NCI-H2171 treated with DMSO at 0.1 percent for 48 hours (cell line): Measurements from ENCODE around the gene GEMIN7.

Source experiments
- DNase-seq: peaks from one replicate; lab custom pipeline; 2025; lab: John Stamatoyannopoulos, UW

Gene GEMIN7

GRCh38 chr19:45079063-45079910 is at the start of gene GEMIN7:
Gene GEMIN7, plus strand, starts transcription at chr19:45079260. Its CDS starts 10,855 bp downstream, at chr19:45090115.
- peak; percentile 81 for DNase-seq

- no peak for DNase-seq
Measured at GRCh38 chr19:45030825-45031224, 48.2 kb upstream of the GEMIN7 start.

- DNase-seq: no peak
Measured at GRCh38 chr19:45032421-45032820, 46.6 kb upstream of the GEMIN7 start.

- DNase-seq: no peak
Measured at GRCh38 chr19:45035755-45036154, 43.3 kb upstream of the GEMIN7 start.

- no peak for DNase-seq
Measured at GRCh38 chr19:45037393-45038169, 41.5 kb upstream of the GEMIN7 start.

- peak; percentile 88 for DNase-seq
Measured at GRCh38 chr19:45038931-45039893, 39.8 kb upstream of the GEMIN7 start, which contains the start of gene CLASRP. Gene CLASRP, plus strand, starts transcription at chr19:45039045. Its CDS starts 1,168 bp downstream, at chr19:45040213.

- DNase-seq: no peak
Measured at GRCh38 chr19:45040059-45040771, 38.8 kb upstream of the GEMIN7 start.

GRCh38 chr19:45041125-45041524 is 37.9 kb upstream of the GEMIN7 start:
- no peak for DNase-seq

- DNase-seq: no peak
Measured at GRCh38 chr19:45045671-45046353, 33.2 kb upstream of the GEMIN7 start.

GRCh38 chr19:45046355-45046754 is 32.7 kb upstream of the GEMIN7 start:
- DNase-seq: no peak

- no peak for DNase-seq
Measured at GRCh38 chr19:45047188-45047797, 31.8 kb upstream of the GEMIN7 start.

- DNase-seq: no peak
Measured at GRCh38 chr19:45049073-45049736, 29.9 kb upstream of the GEMIN7 start.

- DNase-seq: no peak
Measured at GRCh38 chr19:45050036-45050435, 29.0 kb upstream of the GEMIN7 start.

GRCh38 chr19:45051929-45052579 is 27.0 kb upstream of the GEMIN7 start:
- DNase-seq: no peak

- DNase-seq: no peak
Measured at GRCh38 chr19:45056831-45057230, 22.2 kb upstream of the GEMIN7 start.

- DNase-seq: no peak
Measured at GRCh38 chr19:45057444-45057843, 21.6 kb upstream of the GEMIN7 start.

- no peak for DNase-seq
Measured at GRCh38 chr19:45058622-45059159, 20.4 kb upstream of the GEMIN7 start.

GRCh38 chr19:45059258-45059965 is 19.6 kb upstream of the GEMIN7 start:
- peak; percentile 58 for DNase-seq
